B cell (primary cell): ENCODE measurements around the gene CLIP4.

Source experiments
- EZH2 ChIP-seq: IDR thresholded peaks from 2 replicates; pipeline ENCODE4 v1.6.1; 2012; ENCODE audit warnings: borderline replicate concordance, low read depth, mild to moderate bottlenecking, moderate library complexity, low read length; ENCODE audit not compliant: insufficient read depth, poor library complexity, severe bottlenecking
- TF ChIP-seq, protein P1 (sequence below): fragments of 200-600 bp; IDR thresholded peaks from one replicate; pipeline ENCODE4 v1.8.0; 2022; ENCODE audit warnings: antibody characterized with exemption, mild to moderate bottlenecking

DNA sequence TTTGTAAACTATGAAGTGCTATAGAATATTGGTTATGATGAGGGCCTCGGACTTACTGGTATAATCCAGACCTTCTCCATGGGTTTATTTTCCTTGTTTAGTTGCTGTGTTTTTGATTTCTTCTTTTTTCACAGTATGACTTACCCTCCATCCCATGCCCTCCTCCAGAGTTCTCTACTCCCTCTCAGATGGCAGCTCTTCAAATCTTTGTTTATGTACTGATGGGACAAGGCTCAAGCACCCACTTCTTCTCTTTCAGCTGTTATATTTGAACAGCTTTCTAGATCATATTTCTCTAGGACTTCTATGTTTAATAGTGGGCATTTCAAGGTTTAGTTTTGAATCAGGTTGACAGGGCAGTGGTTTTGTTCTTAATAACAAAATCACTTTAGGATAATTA is 43.9 kb downstream of the CLIP4 start:
- TF ChIP-seq, protein P1, sequence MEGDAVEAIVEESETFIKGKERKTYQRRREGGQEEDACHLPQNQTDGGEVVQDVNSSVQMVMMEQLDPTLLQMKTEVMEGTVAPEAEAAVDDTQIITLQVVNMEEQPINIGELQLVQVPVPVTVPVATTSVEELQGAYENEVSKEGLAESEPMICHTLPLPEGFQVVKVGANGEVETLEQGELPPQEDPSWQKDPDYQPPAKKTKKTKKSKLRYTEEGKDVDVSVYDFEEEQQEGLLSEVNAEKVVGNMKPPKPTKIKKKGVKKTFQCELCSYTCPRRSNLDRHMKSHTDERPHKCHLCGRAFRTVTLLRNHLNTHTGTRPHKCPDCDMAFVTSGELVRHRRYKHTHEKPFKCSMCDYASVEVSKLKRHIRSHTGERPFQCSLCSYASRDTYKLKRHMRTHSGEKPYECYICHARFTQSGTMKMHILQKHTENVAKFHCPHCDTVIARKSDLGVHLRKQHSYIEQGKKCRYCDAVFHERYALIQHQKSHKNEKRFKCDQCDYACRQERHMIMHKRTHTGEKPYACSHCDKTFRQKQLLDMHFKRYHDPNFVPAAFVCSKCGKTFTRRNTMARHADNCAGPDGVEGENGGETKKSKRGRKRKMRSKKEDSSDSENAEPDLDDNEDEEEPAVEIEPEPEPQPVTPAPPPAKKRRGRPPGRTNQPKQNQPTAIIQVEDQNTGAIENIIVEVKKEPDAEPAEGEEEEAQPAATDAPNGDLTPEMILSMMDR: no peak
- no peak for TF ChIP-seq EZH2
